Measurements from ENCODE around the gene ZC3H4. TPM values are rescaled to one million over a fixed set of nuclear protein-coding genes. Genes with fewer than 3 reads are reported as not detected.

The ZC3H4 gene
- total RNA-seq, 4 donors from 2014 or later, result 19.1 to 36.7 (median 31.3) TPM

DNA sequence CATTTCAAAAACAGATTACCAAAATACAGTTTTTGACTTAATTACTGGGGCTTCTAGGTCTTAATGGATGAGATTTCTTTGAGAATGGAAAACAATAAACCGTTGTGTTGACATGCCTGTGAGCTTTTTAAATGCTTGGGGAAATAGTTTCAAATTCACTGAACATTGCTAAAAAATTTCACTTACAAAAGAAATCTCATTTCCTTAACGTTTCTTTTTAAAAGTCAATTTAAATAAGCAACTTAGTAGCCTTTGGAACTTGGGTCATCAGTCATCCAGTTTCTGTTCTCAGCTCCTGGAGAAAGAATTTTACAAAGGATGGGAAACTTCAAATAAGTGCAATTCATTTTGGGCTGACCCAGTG lies 4.4 kb downstream of the ZC3H4 start:
- Histone ChIP-seq H3K4me1 (peaks cover 46 to 50% of the 10 kb centered on the region in 2 donors), H3K4me3 (replicated peaks in 1 of 3) (no peak overlapping the region), H3K9me3 (no peaks in the 10 kb centered on the region), H3K27me3 (no peaks in the 10 kb centered on the region), H3K36me3 (no peaks in the 10 kb centered on the region), H3K27ac (peak overlapping the region; percentile 99 to 100 (median 100))
- no peak for DNase-seq
- TF ChIP-seq CTCF (IDR thresholded peaks at IDR 0.05) (no peak), POLR2A (IDR thresholded peaks at IDR 0.05) (no peak)
- intact Hi-C loops (cut with DNase I), result no loop called here
- WGBS, 2 donors, result 47 to 59% methylated on average over 2 of the region's 2 CpGs

GRCh38 chr19:47107953-47108746 lies 5.4 kb downstream of the ZC3H4 start:
- intact Hi-C loops (cut with DNase I), result no loop called here
- H3K27me3 ChIP-seq, result no peaks in the 10 kb centered on the region
- DNase-seq, result peak; percentile 24 to 30
- H3K9me3 ChIP-seq, result no peaks in the 10 kb centered on the region
- H3K4me1 ChIP-seq, result peaks cover 49 to 51% of the 10 kb centered on the region in 2 donors
- peak overlapping the region; percentile 29 to 100 (median 40) for H3K27ac ChIP-seq
- 57 to 61% methylated on average over 9 of the region's 9 CpGs for WGBS, 2 donors
- no peak overlapping the region for H3K4me3 ChIP-seq (replicated peaks in 1 of 3)
- TF ChIP-seq POLR2A (IDR thresholded peaks at IDR 0.05) (peak in 1 of 2 donors; percentile 5), CTCF (IDR thresholded peaks at IDR 0.05) (no peak)
- H3K36me3 ChIP-seq, result no peaks in the 10 kb centered on the region

DNA sequence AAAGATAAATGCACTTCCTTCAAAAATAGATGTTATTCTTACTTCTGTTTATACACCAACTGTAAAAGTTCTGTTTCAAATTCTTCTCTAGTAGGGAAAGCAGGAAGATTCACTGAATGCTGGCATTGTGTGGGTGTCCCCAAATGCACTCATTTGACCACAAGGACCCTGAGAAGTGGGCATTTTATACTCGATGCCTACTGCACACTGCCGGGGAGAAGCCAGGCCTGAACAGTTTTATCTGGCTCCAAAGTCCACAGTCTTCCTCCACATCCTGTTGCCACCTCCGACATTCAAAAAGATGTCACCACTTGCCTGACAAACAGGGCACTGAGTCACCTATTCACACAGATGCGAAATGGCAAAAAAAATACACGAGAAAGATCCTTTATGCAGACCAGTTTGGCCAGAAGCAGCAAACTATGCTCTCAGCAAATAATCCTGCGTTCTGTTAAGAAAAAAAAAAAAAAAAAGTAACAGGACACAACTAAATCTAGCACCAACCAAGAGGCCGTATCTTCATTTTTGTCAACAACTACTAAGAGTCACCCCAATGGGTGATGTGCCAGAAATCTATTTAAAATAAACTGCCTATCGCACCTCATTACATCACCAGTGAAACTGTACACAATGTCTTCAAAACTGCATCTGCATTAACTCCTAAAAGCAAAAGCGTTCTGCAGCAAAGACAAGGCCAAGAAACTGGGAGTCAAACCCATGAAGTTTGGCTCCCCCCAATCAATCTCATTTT lies 6.2 kb downstream of the ZC3H4 start:
- 48 to 56% methylated on average over 9 of the region's 9 CpGs for WGBS, 2 donors
- Histone ChIP-seq H3K36me3 (no peaks in the 10 kb centered on the region), H3K27ac (peak overlapping the region; percentile 29 to 100 (median 40)), H3K9me3 (no peaks in the 10 kb centered on the region), H3K4me1 (peaks cover 55 to 59% of the 10 kb centered on the region in 2 donors), H3K27me3 (no peaks in the 10 kb centered on the region), H3K4me3 (replicated peaks in 1 of 3) (no peak overlapping the region)
- no peak for DNase-seq
- intact Hi-C loops (cut with DNase I), result no loop called here
- TF ChIP-seq CTCF (IDR thresholded peaks at IDR 0.05), result no peak
- no peak for TF ChIP-seq POLR2A (IDR thresholded peaks at IDR 0.05)

DNA sequence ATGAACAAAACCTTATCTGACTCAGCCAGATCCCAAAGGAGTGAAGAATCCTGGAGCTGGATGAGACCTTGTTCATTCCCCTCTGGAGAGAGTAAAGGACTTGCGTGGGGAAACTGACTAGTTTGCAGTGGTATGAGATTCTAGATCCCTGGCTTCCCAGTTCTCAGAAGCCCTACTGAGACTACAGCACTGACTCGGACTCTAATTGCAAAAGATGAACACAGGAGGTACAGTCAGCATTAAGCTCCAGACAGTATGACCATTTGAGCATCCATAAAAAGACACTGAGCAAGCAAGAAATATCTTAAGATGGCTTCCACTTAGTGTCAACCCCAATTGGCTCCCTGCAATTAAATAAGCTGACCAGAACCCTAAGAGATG lies 6.8 kb downstream of the ZC3H4 start:
- TF ChIP-seq POLR2A (IDR thresholded peaks at IDR 0.05) (no peak), CTCF (IDR thresholded peaks at IDR 0.05) (no peak)
- Histone ChIP-seq H3K36me3 (no peaks in the 10 kb centered on the region), H3K27ac (peak overlapping the region; percentile 17 to 100 (median 40)), H3K4me1 (peaks cover 60 to 64% of the 10 kb centered on the region in 2 donors), H3K9me3 (no peaks in the 10 kb centered on the region), H3K27me3 (no peaks in the 10 kb centered on the region), H3K4me3 (replicated peaks in 1 of 3) (no peak overlapping the region)
- WGBS, 2 donors, result 70 to 75% methylated on average over 2 of the region's 2 CpGs
- no peak for DNase-seq
- intact Hi-C loops (cut with DNase I), result no loop called here

DNA sequence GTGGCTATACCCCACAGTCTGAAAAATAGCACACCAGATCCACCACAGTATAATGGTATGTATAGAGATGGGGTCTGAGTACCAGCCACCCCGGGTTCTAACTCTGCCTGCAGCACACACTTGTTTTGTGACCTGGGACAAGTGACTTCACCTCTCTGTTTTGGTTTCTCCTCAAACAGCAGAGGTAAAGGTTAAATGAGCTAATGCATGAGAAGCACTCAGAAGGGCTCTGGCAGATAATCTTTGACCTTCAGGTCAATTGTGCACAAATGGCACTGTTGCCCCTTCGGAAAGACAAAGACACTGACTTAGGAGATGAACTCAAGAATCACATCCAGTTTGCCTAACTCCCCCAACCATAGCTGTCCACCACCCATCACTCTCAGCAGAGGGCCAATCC lies 7.7 kb downstream of the ZC3H4 start:
- Histone ChIP-seq H3K9me3 (no peaks in the 10 kb centered on the region), H3K27me3 (no peaks in the 10 kb centered on the region), H3K27ac (peak overlapping the region; percentile 5 to 100 (median 40)), H3K4me3 (replicated peaks in 1 of 3) (no peak overlapping the region), H3K36me3 (no peaks in the 10 kb centered on the region), H3K4me1 (peaks cover 64 to 68% of the 10 kb centered on the region in 2 donors)
- 50 to 58% methylated on average over 1 to 2 of the region's 2 CpGs for WGBS, 2 donors
- intact Hi-C loops (cut with DNase I), result no loop called here
- DNase-seq, result no peak
- TF ChIP-seq CTCF (IDR thresholded peaks at IDR 0.05) (no peak), POLR2A (IDR thresholded peaks at IDR 0.05) (no peak)

Data from thyroid gland (tissue), 4 donors.